ENCODE measurements around the gene ALDH1B1. TPM values are rescaled to one million over a fixed set of nuclear protein-coding genes. Genes with fewer than 3 reads are reported as not detected.

ALDH1B1 gene
- total RNA-seq, 2 donors from 2014 or later: 47.7 to 59.9 TPM

DNA sequence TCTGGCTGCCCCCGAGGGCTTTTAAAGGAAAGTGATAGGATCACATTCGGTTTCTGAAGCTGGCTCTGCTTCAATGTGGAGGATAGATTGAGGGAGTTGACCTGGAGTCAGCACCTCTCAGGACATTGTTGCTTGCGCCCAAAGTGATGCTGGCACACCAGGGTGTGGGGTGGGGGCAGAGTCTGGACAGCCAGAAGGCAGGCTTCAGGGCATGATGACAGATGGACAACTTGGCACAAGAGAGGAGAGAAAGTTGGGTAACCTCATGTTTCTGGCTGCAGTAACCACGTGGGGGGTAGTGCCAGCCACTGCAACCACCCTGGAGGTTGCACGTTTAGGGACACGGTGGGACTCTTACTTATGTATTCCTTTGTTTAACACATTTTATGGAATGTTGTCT lies 9.5 kb downstream of the ALDH1B1 start:
- Histone ChIP-seq H3K4me3 (ENCODE audit: low read length) (no peak overlapping the region), H3K36me3 (ENCODE audit: control insufficient read depth, insufficient read depth, low read length) (peaks cover 14% of the 10 kb centered on the region), H3K27ac (ENCODE audit: low read depth, low read length) (no peak overlapping the region), H3K4me1 (ENCODE audit: control insufficient read depth, insufficient read depth, low read length) (no peaks in the 10 kb centered on the region), H3K9ac (ENCODE audit: extremely low read depth, low read length, poor library complexity, severe bottlenecking) (no peak overlapping the region), H3K9me3 (ENCODE audit: control insufficient read depth, low read length) (no peaks in the 10 kb centered on the region), H3K27me3 (ENCODE audit: control insufficient read depth, insufficient read depth, low read length, poor library complexity, severe bottlenecking) (peaks cover 17% of the 10 kb centered on the region)
- no peak for DNase-seq
- WGBS, 2 experiments (ENCODE audit: insufficient coverage in 1 of 2, insufficient read length in 1 of 2): 86 to 91% methylated on average over 2 to 6 of the region's 6 CpGs
- TF ChIP-seq, protein P1, sequence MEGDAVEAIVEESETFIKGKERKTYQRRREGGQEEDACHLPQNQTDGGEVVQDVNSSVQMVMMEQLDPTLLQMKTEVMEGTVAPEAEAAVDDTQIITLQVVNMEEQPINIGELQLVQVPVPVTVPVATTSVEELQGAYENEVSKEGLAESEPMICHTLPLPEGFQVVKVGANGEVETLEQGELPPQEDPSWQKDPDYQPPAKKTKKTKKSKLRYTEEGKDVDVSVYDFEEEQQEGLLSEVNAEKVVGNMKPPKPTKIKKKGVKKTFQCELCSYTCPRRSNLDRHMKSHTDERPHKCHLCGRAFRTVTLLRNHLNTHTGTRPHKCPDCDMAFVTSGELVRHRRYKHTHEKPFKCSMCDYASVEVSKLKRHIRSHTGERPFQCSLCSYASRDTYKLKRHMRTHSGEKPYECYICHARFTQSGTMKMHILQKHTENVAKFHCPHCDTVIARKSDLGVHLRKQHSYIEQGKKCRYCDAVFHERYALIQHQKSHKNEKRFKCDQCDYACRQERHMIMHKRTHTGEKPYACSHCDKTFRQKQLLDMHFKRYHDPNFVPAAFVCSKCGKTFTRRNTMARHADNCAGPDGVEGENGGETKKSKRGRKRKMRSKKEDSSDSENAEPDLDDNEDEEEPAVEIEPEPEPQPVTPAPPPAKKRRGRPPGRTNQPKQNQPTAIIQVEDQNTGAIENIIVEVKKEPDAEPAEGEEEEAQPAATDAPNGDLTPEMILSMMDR (conservative IDR thresholded peaks at IDR 0.05): no peak
- peaks cover 13% of the 10 kb centered on the region for H3K4me1 Mint-ChIP-seq
- H3K36me3 Mint-ChIP-seq (ENCODE audit: low read depth): peaks cover 23% of the 10 kb centered on the region
- H3K4me3 Mint-ChIP-seq: no peak overlapping the region
- no peak overlapping the region for H3K27ac Mint-ChIP-seq
- no peaks in the 10 kb centered on the region for H3K9me3 Mint-ChIP-seq
- H3K27me3 Mint-ChIP-seq (ENCODE audit: insufficient read depth): peaks cover 43% of the 10 kb centered on the region

GRCh38 chr9:38404314-38404713 lies 11.8 kb downstream of the ALDH1B1 start:
- Histone ChIP-seq H3K9me3 (ENCODE audit: control insufficient read depth, low read length) (no peaks in the 10 kb centered on the region), H3K27ac (ENCODE audit: low read depth, low read length) (no peak overlapping the region), H3K4me3 (ENCODE audit: low read length) (no peak overlapping the region), H3K9ac (ENCODE audit: extremely low read depth, low read length, poor library complexity, severe bottlenecking) (no peak overlapping the region), H3K27me3 (ENCODE audit: control insufficient read depth, insufficient read depth, low read length, poor library complexity, severe bottlenecking) (peaks cover 26% of the 10 kb centered on the region), H3K4me1 (ENCODE audit: control insufficient read depth, insufficient read depth, low read length) (no peaks in the 10 kb centered on the region), H3K36me3 (ENCODE audit: control insufficient read depth, insufficient read depth, low read length) (peaks cover 3% of the 10 kb centered on the region)
- no peak overlapping the region for H3K27ac Mint-ChIP-seq
- H3K9me3 Mint-ChIP-seq: no peaks in the 10 kb centered on the region
- no peak for DNase-seq
- TF ChIP-seq, protein P1 (conservative IDR thresholded peaks at IDR 0.05): no peak
- WGBS, 2 experiments (ENCODE audit: insufficient coverage in 1 of 2, insufficient read length in 1 of 2): 81 to 89% methylated on average over 5 to 6 of the region's 6 CpGs
- H3K27me3 Mint-ChIP-seq (ENCODE audit: insufficient read depth): peaks cover 52% of the 10 kb centered on the region
- no peak overlapping the region for H3K4me3 Mint-ChIP-seq
- H3K4me1 Mint-ChIP-seq: peaks cover 13% of the 10 kb centered on the region
- H3K36me3 Mint-ChIP-seq (ENCODE audit: low read depth): peaks cover 10% of the 10 kb centered on the region

DNA sequence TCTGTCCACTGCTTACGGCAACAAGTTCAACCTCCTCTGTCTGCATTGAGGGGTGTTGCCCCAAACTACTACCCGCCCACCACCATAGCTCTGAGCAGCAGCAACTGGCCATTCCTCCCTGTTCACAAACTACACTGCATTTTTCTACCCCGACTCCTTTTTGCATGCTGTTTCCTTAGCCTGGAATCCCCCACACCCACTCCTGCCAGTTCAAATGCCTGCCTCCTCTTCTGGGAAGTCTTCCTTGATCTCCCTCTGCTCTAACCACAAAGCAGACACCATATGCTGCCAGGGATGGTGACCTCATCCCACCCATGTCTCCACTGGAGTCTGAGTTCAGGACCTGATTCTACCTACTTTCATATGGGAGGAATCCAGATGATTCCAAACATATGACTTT lies 13.3 kb downstream of the ALDH1B1 start:
- H3K4me1 ChIP-seq (ENCODE audit: control insufficient read depth, insufficient read depth, low read length): no peaks in the 10 kb centered on the region
- H3K9me3 Mint-ChIP-seq: no peaks in the 10 kb centered on the region
- H3K27ac Mint-ChIP-seq: no peak overlapping the region
- no peak overlapping the region for H3K27ac ChIP-seq (ENCODE audit: low read depth, low read length)
- no peak overlapping the region for H3K9ac ChIP-seq (ENCODE audit: extremely low read depth, low read length, poor library complexity, severe bottlenecking)
- WGBS, 2 experiments (ENCODE audit: insufficient coverage in 1 of 2, insufficient read length in 1 of 2): 67 to 87% methylated on average over 1 to 3 of the region's 3 CpGs
- peaks cover 39% of the 10 kb centered on the region for H3K27me3 ChIP-seq (ENCODE audit: control insufficient read depth, insufficient read depth, low read length, poor library complexity, severe bottlenecking)
- no peak overlapping the region for H3K4me3 Mint-ChIP-seq
- peaks cover 65% of the 10 kb centered on the region for H3K27me3 Mint-ChIP-seq (ENCODE audit: insufficient read depth)
- TF ChIP-seq, protein P1 (conservative IDR thresholded peaks at IDR 0.05): no peak
- peaks cover 12% of the 10 kb centered on the region for H3K4me1 Mint-ChIP-seq
- DNase-seq: no peak
- peaks cover 10% of the 10 kb centered on the region for H3K36me3 Mint-ChIP-seq (ENCODE audit: low read depth)
- H3K4me3 ChIP-seq (ENCODE audit: low read length): no peak overlapping the region
- H3K36me3 ChIP-seq (ENCODE audit: control insufficient read depth, insufficient read depth, low read length): peaks cover 6% of the 10 kb centered on the region
- H3K9me3 ChIP-seq (ENCODE audit: control insufficient read depth, low read length): no peaks in the 10 kb centered on the region
